GM23248 (cell line): ENCODE results near the gene LRRN2. TPM values are rescaled to one million over a fixed set of nuclear protein-coding genes. Genes with fewer than 3 reads are reported as not detected.

ENCODE experiments used
- DNase-seq: peaks from one replicate; pipeline ENCODE4 v3.0.0-alpha.2; 2015
- H2AFZ ChIP-seq: fragments of 200-600 bp; sonication (generic); 2 replicates; pipeline ENCODE4 v1.6.1; 2016; ENCODE audit warnings: antibody characterized with exemption
- H3F3A ChIP-seq: fragments of 200-600 bp; sonication (generic); 2 replicates; pipeline ENCODE4 v1.6.1; 2016; ENCODE audit warnings: mild to moderate bottlenecking, antibody characterized with exemption, mixed run types; ENCODE audit not compliant: insufficient read depth
- H3K27ac ChIP-seq: fragments of 200-600 bp; sonication (generic); 2 replicates; pipeline ENCODE4 v1.5.1; 2016; ENCODE audit warnings: mild to moderate bottlenecking
- H3K27me3 ChIP-seq: fragments of 200-600 bp; sonication (generic); replicated peaks from 2 replicates; pipeline ENCODE4 v1.6.1; 2016; ENCODE audit warnings: mild to moderate bottlenecking; ENCODE audit not compliant: insufficient read depth
- H3K36me3 ChIP-seq: fragments of 200-600 bp; sonication (generic); 2 replicates; pipeline ENCODE4 v1.6.1; 2016; ENCODE audit warnings: low read depth, mild to moderate bottlenecking
- H3K4me1 ChIP-seq: fragments of 200-600 bp; sonication (generic); 2 replicates; pipeline ENCODE4 v1.6.1; 2016; ENCODE audit warnings: mild to moderate bottlenecking; ENCODE audit not compliant: insufficient read depth
- H3K4me2 ChIP-seq: fragments of 200-600 bp; sonication (generic); one replicate; pipeline ENCODE4 v1.6.1; 2016; ENCODE audit warnings: mild to moderate bottlenecking; ENCODE audit not compliant: unreplicated experiment
- H3K4me3 ChIP-seq: fragments of 200-600 bp; sonication (generic); 2 replicates; pipeline ENCODE4 v1.5.1; 2016; ENCODE audit warnings: mild to moderate bottlenecking
- H3K79me2 ChIP-seq: fragments of 200-600 bp; sonication (generic); 2 replicates; pipeline ENCODE4 v1.6.1; 2016; ENCODE audit warnings: mild to moderate bottlenecking; ENCODE audit not compliant: insufficient read depth
- H3K9ac ChIP-seq: fragments of 200-600 bp; sonication (generic); 2 replicates; pipeline ENCODE4 v1.6.1; 2016; ENCODE audit warnings: mild to moderate bottlenecking
- H3K9me2 ChIP-seq: fragments of 200-600 bp; sonication (generic); 2 replicates; pipeline ENCODE4 v1.6.1; 2016; ENCODE audit warnings: mixed run types, mild to moderate bottlenecking, moderate library complexity; ENCODE audit not compliant: insufficient read depth
- H3K9me3 ChIP-seq: fragments of 200-600 bp; sonication (generic); one replicate; pipeline ENCODE4 v1.6.1; 2017; ENCODE audit warnings: low read depth
- H4K20me1 ChIP-seq: fragments of 200-600 bp; sonication (generic); 2 replicates; pipeline ENCODE4 v1.6.0; 2016; ENCODE audit not compliant: insufficient read depth
- EZH2 ChIP-seq: fragments of 200-600 bp; sonication (generic); IDR thresholded peaks from 2 replicates; pipeline ENCODE4 v1.6.1; 2018; ENCODE audit warnings: antibody characterized with exemption, mild to moderate bottlenecking; ENCODE audit not compliant: insufficient read depth, poor library complexity, severe bottlenecking
- EZH2phosphoT487 ChIP-seq: fragments of 200-600 bp; sonication (generic); IDR thresholded peaks from 2 replicates; pipeline ENCODE4 v1.6.1; 2018; ENCODE audit warnings: antibody characterized with exemption, moderate library complexity, mild to moderate bottlenecking, low read depth; ENCODE audit not compliant: insufficient read depth
- WGBS, 2 experiments: methylation state at CpG; one replicate each; pipeline ENCODE4 v1.1.6; 2015 to 2017; ENCODE audit warnings: low lambda C conversion rate in 2 of 2, low coverage in 1 of 2; ENCODE audit errors: missing lambda C conversion rate in 2 of 2; 5-methylcytosine and 5-hydroxymethylcytosine counted together
- in situ Hi-C: fragments of 300-500 bp; cut with MboI; formaldehyde crosslinking; loops from 2 replicates; pipeline ENCODE4 v1.15.0; 2020
- polyA plus RNA-seq: library from polyadenylated mRNA; unstranded; fragments of >200 nt; fragmentation: Nextera tagmentation; extraction: Ambion mirVana; gene quantifications from 2 replicates; pipeline ENCODE4 v1.2.1, GENCODE V29; 2016
- total RNA-seq: library from RNA; depleted of rRNA; stranded (reverse); fragments of >200 nt; shearing (Covaris generic); gene quantifications from 2 replicates; pipeline ENCODE4 v1.2.3, GENCODE V29; 2014

Gene LRRN2
- total and polyA plus RNA-seq, 2 experiments from 2014 or later: 0.22 TPM; not detected in 1

DNA sequence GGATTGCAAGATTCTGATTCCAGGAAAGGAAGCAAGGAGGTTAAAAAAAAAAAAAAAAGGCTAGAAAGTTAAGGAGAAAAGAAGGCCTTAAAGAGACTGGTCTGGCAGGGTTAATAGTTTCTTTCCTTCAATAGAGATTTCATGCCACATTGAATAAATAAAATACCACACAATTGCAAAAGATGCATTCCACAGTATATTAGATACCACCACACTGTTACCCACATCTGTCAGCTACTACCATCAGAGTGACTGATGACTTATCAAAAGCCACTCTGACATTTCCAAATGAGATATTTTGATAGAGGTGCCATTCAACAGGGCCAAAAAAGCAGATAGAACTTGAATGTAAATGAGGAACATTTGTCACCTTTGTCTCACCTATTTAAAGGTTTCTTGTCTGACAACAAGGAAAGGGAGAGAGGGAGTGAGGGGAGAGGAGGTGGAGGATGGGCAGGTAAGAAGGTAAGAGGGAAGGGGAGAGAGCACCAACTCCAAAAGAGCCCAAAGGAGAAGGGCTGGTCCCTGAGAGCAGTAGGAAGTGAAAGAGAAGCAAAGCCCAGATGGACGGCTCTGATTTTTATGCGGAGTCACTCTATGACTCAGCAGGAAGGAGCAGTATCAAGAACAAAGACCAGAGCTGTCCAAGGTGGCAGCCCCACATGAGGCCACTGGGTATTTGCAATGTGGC is 38.3 kb downstream of the LRRN2 start:
- Histone ChIP-seq H3K27me3 (peaks cover 48% of the 10 kb centered on the region), H3K4me2 (peak overlapping the region; percentile 22), H3K4me1 (no peaks in the 10 kb centered on the region), H3K9me2 (no peaks in the 10 kb centered on the region), H3K9me3 (no peaks in the 10 kb centered on the region), H4K20me1 (no peaks in the 10 kb centered on the region), H3F3A (peaks cover 4% of the 10 kb centered on the region; the same call in 1 of the 2 replicates), H3K4me3 (no peak overlapping the region), H3K79me2 (no peaks in the 10 kb centered on the region), H3K9ac (no peak overlapping the region), H3K27ac (no peak overlapping the region), H2AFZ (no peak overlapping the region), H3K36me3 (no peaks in the 10 kb centered on the region)
- in situ Hi-C loops: no loop called here
- 2 to 3% methylated on average over 2 of the region's 2 CpGs for WGBS, 2 experiments
- DNase-seq: peak; percentile 83
- TF ChIP-seq EZH2 (no peak), EZH2phosphoT487 (no peak)

GRCh38 chr1:204645666-204646065 is 39.9 kb downstream of the LRRN2 start:
- H3K79me2 ChIP-seq: no peaks in the 10 kb centered on the region

GRCh38 chr1:204645251-204645650 is 40.3 kb downstream of the LRRN2 start:
- Histone ChIP-seq H3K4me3 (no peak overlapping the region), H3K36me3 (no peaks in the 10 kb centered on the region), H3K79me2 (no peaks in the 10 kb centered on the region), H3K27me3 (peaks cover 39% of the 10 kb centered on the region), H3K4me2 (no peak overlapping the region), H3K9me2 (no peaks in the 10 kb centered on the region), H3K27ac (no peak overlapping the region), H3K9ac (no peak overlapping the region), H4K20me1 (no peaks in the 10 kb centered on the region), H3K4me1 (no peaks in the 10 kb centered on the region), H3F3A (no peaks in the 10 kb centered on the region), H2AFZ (no peak overlapping the region), H3K9me3 (no peaks in the 10 kb centered on the region)
- no peak for DNase-seq
- in situ Hi-C loops: no loop called here
- TF ChIP-seq EZH2phosphoT487 (no peak), EZH2 (no peak)
- WGBS, 2 experiments: 38 to 40% methylated on average over 3 of the region's 3 CpGs

More at GRCh38 chr1:204645666-204646065, 39.9 kb downstream of the LRRN2 start:
- no peak for DNase-seq
- Histone ChIP-seq H3K4me2 (no peak overlapping the region), H3K27me3 (peaks cover 43% of the 10 kb centered on the region), H3K9me2 (no peaks in the 10 kb centered on the region), H3K9me3 (no peaks in the 10 kb centered on the region), H3F3A (peaks cover 2% of the 10 kb centered on the region; the same call in 1 of the 2 replicates), H3K4me1 (no peaks in the 10 kb centered on the region), H2AFZ (no peak overlapping the region), H4K20me1 (no peaks in the 10 kb centered on the region), H3K36me3 (no peaks in the 10 kb centered on the region), H3K27ac (no peak overlapping the region), H3K4me3 (no peak overlapping the region), H3K9ac (no peak overlapping the region)
- TF ChIP-seq EZH2: no peak
- TF ChIP-seq EZH2phosphoT487: no peak
- in situ Hi-C loops: no loop called here
- 60 to 61% methylated on average over 3 of the region's 3 CpGs for WGBS, 2 experiments

DNA sequence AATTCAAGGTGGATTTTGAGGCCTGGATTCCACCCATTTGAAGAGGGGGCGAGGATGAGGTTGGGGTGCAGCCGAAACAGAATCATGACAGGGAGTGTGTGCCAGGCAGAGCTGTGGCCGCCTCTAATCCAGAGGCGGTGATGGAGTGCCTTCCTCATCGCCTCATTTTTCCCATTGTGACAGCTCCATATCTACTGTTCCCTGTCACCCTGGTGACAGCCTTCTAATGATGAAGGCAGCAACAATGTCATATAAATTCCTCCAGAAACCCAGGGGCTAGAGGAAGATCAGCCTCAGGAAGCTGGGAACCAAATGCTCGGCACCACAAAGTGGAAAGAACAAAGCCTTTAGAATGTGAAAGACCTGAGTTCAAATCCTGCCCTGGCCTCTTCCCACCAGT is 42.0 kb downstream of the LRRN2 start:
- Histone ChIP-seq H3K9me2 (no peaks in the 10 kb centered on the region), H3K9ac (no peak overlapping the region), H2AFZ (no peak overlapping the region), H3K36me3 (no peaks in the 10 kb centered on the region), H3K79me2 (no peaks in the 10 kb centered on the region), H3K27ac (no peak overlapping the region), H3K9me3 (no peaks in the 10 kb centered on the region), H3K4me3 (no peak overlapping the region), H4K20me1 (no peaks in the 10 kb centered on the region), H3F3A (no peaks in the 10 kb centered on the region), H3K4me1 (no peaks in the 10 kb centered on the region), H3K4me2 (no peak overlapping the region), H3K27me3 (peaks cover 31% of the 10 kb centered on the region)
- in situ Hi-C loops: no loop called here
- 41 to 50% methylated on average over 6 of the region's 6 CpGs for WGBS, 2 experiments
- no peak for DNase-seq
- TF ChIP-seq EZH2phosphoT487 (no peak), EZH2 (no peak)

DNA sequence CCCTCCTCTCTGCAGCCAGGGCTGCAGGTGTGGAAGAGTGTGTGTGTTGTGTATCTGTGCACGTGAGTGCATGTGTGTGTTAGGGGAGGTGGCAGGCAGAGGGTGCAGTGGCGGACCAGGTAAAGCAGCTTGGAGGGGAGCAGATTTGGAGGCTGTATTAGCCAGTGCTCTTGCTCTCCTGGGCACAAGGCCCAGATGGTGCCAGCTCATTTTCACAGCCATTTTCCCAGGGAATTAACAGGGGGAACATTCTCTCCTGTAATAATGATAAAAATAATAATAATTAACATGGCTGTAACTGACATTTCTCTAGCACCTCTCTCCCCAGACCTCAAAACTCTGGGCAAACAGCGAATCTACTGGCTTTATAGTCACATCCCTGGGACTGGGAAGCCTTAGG is 43.6 kb downstream of the LRRN2 start:
- H3K4me2 ChIP-seq: no peak overlapping the region
- H3K9me2 ChIP-seq: no peaks in the 10 kb centered on the region
- no peak overlapping the region for H3K4me3 ChIP-seq
- 38 to 43% methylated on average over 3 of the region's 3 CpGs for WGBS, 2 experiments
- in situ Hi-C loops: no loop called here
- H2AFZ ChIP-seq: no peak overlapping the region
- H3K27me3 ChIP-seq: peaks cover 36% of the 10 kb centered on the region
- no peaks in the 10 kb centered on the region for H3K4me1 ChIP-seq
- no peaks in the 10 kb centered on the region for H3K36me3 ChIP-seq
- H4K20me1 ChIP-seq: no peaks in the 10 kb centered on the region
- no peak overlapping the region for H3K27ac ChIP-seq
- H3F3A ChIP-seq: no peaks in the 10 kb centered on the region
- no peaks in the 10 kb centered on the region for H3K79me2 ChIP-seq
- TF ChIP-seq EZH2 (no peak), EZH2phosphoT487 (no peak)
- no peak overlapping the region for H3K9ac ChIP-seq
- no peaks in the 10 kb centered on the region for H3K9me3 ChIP-seq
- no peak for DNase-seq
